NCI-H510A treated with DMSO at 0.1 percent for 48 hours (cell line): ENCODE measurements around the gene CDH22.

Experiments
- DNase-seq: peaks from one replicate; lab custom pipeline; 2025; lab: John Stamatoyannopoulos, UW

Gene CDH22

GRCh38 chr20:46323557-46323956 is 15.3 kb upstream of the CDH22 start:
- DNase-seq, result peak; percentile 28

GRCh38 chr20:46322641-46323040 is 14.3 kb upstream of the CDH22 start:
- DNase-seq, result no peak

- peak; percentile 13 for DNase-seq
Observed at GRCh38 chr20:46317685-46318177, 9.4 kb upstream of the CDH22 start.

GRCh38 chr20:46316984-46317684 is 8.8 kb upstream of the CDH22 start:
- no peak for DNase-seq

- DNase-seq, result no peak
Observed at GRCh38 chr20:46315311-46315710, 7.0 kb upstream of the CDH22 start.

GRCh38 chr20:46312945-46313861 is 4.9 kb upstream of the CDH22 start:
- DNase-seq, result no peak

GRCh38 chr20:46312075-46312944 is 4.0 kb upstream of the CDH22 start:
- DNase-seq, result no peak

GRCh38 chr20:46311719-46312074 is 3.4 kb upstream of the CDH22 start:
- no peak for DNase-seq

- no peak for DNase-seq
Observed at GRCh38 chr20:46311039-46311650, 2.8 kb upstream of the CDH22 start.

GRCh38 chr20:46309945-46310344 is 1.6 kb upstream of the CDH22 start:
- DNase-seq, result no peak

- no peak for DNase-seq
Observed at GRCh38 chr20:46307999-46308257, 370 bp downstream of the CDH22 start.

GRCh38 chr20:46307139-46307998 is 929 bp downstream of the CDH22 start:
- DNase-seq, result peak; percentile 16

GRCh38 chr20:46306743-46307138 is 1.6 kb downstream of the CDH22 start:
- DNase-seq, result no peak

GRCh38 chr20:46305973-46306360 is 2.3 kb downstream of the CDH22 start:
- DNase-seq, result no peak

GRCh38 chr20:46305331-46305972 is 2.8 kb downstream of the CDH22 start:
- DNase-seq, result peak; percentile 22

GRCh38 chr20:46304852-46305251 is 3.4 kb downstream of the CDH22 start:
- no peak for DNase-seq

GRCh38 chr20:46304361-46304760 is 3.9 kb downstream of the CDH22 start:
- DNase-seq, result no peak

GRCh38 chr20:46303176-46303956 is 4.9 kb downstream of the CDH22 start:
- DNase-seq, result no peak

- DNase-seq, result no peak
Observed at GRCh38 chr20:46302106-46302505, 6.2 kb downstream of the CDH22 start.

- no peak for DNase-seq
Observed at GRCh38 chr20:46300281-46300680, 8.0 kb downstream of the CDH22 start.
